ENCODE results near the gene SPO11. TPM values are rescaled to one million over a fixed set of nuclear protein-coding genes. Genes with fewer than 3 reads are reported as not detected.

SPO11 gene
- total and polyA plus RNA-seq, 2 experiments from 2014 or later, result not detected

DNA sequence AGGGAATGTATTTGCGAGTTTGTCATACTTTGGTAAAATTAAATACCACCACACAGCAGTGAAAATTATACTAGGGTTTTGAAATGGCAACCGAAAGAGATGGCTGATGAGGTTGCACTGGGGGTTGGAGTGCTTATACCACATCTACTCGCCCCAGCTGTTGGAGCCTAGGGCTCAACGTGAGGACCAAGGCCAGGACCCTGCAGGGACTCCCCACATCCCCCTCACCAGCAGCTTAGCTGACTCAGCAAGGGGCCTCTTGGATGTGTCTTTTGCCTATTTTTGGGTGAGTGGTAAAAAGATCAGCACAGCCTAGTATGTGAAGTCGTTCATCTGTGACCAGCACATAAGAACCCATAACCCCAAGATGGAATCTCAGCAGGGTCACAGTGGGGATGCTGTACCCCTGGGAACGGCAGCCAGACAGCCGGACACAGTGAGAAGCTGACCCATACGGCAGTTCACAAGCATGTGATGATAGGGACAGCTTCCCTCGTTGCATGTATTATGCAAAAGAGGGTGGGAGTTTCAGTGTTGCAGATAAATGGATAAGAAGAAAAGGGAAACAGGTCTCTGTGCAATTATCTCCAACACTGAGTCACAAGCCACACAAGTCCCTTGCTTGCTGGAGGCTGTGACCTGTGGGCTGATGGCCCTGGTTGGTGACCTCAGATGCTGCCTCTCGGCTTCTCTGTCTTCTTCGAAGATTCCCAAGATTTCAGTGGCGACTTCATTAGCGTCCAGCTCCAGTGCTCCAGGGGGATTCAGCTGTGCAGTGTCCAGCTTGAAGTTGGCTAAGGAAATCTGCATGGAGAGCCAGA is 20.9 kb upstream of the SPO11 start:
- H3K4me1 Mint-ChIP-seq, result no peaks in the 10 kb centered on the region
- no peak overlapping the region for H3K4me3 ChIP-seq
- H3K27me3 ChIP-seq (ENCODE audit: insufficient read depth), result no peaks in the 10 kb centered on the region
- H4K20me1 ChIP-seq (replicated peaks; ENCODE audit: insufficient read depth), result no peaks in the 10 kb centered on the region
- no peaks in the 10 kb centered on the region for H3F3A ChIP-seq (replicated peaks; ENCODE audit: low read depth)
- no peak overlapping the region for H3K27ac ChIP-seq (ENCODE audit: low read depth)
- DNase-seq (ENCODE audit: low spot score), result no peak
- no peaks in the 10 kb centered on the region for H3K9me2 ChIP-seq (ENCODE audit: insufficient read depth)
- no peak overlapping the region for H3K4me3 Mint-ChIP-seq
- H3K36me3 Mint-ChIP-seq (ENCODE audit: low read depth), result no peaks in the 10 kb centered on the region
- no peak for ATAC-seq
- H2AFZ ChIP-seq, result no peak overlapping the region
- no peaks in the 10 kb centered on the region for H3K9me3 Mint-ChIP-seq
- H3K79me2 ChIP-seq (replicated peaks; ENCODE audit: insufficient read depth), result no peaks in the 10 kb centered on the region
- H3K4me2 ChIP-seq, result no peak overlapping the region
- H3K4me1 ChIP-seq (ENCODE audit: insufficient read depth), result no peaks in the 10 kb centered on the region
- H3K36me3 ChIP-seq (ENCODE audit: insufficient read depth), result no peaks in the 10 kb centered on the region
- H3K27ac Mint-ChIP-seq, result no peak overlapping the region
- peaks cover 7% of the 10 kb centered on the region for H3K27me3 Mint-ChIP-seq (ENCODE audit: insufficient read depth, low read depth, poor library complexity)
- TF ChIP-seq JUNB (IDR thresholded peaks at IDR 0.05; ENCODE audit: unreplicated experiment) (no peak), STAT1 (IDR thresholded peaks at IDR 0.05; ENCODE audit: unreplicated experiment) (no peak), EZH2 (IDR thresholded peaks at IDR 0.05; ENCODE audit: low read depth, unreplicated experiment) (no peak), CREB1 (CRISPR knock-in tag; IDR thresholded peaks at IDR 0.05; ENCODE audit: low read depth) (no peak), NANOG (IDR thresholded peaks at IDR 0.05; ENCODE audit: borderline replicate concordance) (no peak), ZNF114 (CRISPR knock-in tag; IDR thresholded peaks at IDR 0.05) (no peak), REST (IDR thresholded peaks at IDR 0.05; ENCODE audit: unreplicated experiment) (no peak), EZH2phosphoT487 (IDR thresholded peaks at IDR 0.05; ENCODE audit: unreplicated experiment) (no peak), ZNF331 (CRISPR knock-in tag; IDR thresholded peaks at IDR 0.05; ENCODE audit: low read depth) (no peak), POLR2AphosphoS5 (IDR thresholded peaks at IDR 0.05; ENCODE audit: low read depth) (no peak)
- TF ChIP-seq, protein P1, sequence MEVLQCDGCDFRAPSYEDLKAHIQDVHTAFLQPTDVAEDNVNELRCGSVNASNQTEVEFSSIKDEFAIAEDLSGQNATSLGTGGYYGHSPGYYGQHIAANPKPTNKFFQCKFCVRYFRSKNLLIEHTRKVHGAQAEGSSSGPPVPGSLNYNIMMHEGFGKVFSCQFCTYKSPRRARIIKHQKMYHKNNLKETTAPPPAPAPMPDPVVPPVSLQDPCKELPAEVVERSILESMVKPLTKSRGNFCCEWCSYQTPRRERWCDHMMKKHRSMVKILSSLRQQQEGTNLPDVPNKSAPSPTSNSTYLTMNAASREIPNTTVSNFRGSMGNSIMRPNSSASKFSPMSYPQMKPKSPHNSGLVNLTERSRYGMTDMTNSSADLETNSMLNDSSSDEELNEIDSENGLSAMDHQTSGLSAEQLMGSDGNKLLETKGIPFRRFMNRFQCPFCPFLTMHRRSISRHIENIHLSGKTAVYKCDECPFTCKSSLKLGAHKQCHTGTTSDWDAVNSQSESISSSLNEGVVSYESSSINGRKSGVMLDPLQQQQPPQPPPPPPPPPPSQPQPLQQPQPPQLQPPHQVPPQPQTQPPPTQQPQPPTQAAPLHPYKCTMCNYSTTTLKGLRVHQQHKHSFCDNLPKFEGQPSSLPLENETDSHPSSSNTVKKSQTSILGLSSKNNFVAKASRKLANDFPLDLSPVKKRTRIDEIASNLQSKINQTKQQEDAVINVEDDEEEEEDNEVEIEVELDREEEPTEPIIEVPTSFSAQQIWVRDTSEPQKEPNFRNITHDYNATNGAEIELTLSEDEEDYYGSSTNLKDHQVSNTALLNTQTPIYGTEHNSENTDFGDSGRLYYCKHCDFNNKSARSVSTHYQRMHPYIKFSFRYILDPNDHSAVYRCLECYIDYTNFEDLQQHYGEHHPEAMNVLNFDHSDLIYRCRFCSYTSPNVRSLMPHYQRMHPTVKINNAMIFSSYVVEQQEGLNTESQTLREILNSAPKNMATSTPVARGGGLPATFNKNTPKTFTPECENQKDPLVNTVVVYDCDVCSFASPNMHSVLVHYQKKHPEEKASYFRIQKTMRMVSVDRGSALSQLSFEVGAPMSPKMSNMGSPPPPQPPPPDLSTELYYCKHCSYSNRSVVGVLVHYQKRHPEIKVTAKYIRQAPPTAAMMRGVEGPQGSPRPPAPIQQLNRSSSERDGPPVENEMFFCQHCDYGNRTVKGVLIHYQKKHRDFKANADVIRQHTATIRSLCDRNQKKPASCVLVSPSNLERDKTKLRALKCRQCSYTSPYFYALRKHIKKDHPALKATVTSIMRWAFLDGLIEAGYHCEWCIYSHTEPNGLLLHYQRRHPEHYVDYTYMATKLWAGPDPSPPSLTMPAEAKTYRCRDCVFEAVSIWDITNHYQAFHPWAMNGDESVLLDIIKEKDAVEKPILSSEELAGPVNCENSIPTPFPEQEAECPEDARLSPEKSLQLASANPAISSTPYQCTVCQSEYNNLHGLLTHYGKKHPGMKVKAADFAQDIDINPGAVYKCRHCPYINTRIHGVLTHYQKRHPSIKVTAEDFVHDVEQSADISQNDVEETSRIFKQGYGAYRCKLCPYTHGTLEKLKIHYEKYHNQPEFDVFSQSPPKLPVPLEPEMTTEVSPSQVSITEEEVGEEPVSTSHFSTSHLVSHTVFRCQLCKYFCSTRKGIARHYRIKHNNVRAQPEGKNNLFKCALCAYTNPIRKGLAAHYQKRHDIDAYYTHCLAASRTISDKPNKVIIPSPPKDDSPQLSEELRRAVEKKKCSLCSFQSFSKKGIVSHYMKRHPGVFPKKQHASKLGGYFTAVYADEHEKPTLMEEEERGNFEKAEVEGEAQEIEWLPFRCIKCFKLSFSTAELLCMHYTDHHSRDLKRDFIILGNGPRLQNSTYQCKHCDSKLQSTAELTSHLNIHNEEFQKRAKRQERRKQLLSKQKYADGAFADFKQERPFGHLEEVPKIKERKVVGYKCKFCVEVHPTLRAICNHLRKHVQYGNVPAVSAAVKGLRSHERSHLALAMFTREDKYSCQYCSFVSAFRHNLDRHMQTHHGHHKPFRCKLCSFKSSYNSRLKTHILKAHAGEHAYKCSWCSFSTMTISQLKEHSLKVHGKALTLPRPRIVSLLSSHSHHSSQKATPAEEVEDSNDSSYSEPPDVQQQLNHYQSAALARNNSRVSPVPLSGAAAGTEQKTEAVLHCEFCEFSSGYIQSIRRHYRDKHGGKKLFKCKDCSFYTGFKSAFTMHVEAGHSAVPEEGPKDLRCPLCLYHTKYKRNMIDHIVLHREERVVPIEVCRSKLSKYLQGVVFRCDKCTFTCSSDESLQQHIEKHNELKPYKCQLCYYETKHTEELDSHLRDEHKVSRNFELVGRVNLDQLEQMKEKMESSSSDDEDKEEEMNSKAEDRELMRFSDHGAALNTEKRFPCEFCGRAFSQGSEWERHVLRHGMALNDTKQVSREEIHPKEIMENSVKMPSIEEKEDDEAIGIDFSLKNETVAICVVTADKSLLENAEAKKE (CRISPR knock-in tag; IDR thresholded peaks at IDR 0.05), result no peak
- TF ChIP-seq, protein P2, sequence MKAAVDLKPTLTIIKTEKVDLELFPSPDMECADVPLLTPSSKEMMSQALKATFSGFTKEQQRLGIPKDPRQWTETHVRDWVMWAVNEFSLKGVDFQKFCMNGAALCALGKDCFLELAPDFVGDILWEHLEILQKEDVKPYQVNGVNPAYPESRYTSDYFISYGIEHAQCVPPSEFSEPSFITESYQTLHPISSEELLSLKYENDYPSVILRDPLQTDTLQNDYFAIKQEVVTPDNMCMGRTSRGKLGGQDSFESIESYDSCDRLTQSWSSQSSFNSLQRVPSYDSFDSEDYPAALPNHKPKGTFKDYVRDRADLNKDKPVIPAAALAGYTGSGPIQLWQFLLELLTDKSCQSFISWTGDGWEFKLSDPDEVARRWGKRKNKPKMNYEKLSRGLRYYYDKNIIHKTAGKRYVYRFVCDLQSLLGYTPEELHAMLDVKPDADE (IDR thresholded peaks at IDR 0.05), result no peak
- TF ChIP-seq, protein P3, sequence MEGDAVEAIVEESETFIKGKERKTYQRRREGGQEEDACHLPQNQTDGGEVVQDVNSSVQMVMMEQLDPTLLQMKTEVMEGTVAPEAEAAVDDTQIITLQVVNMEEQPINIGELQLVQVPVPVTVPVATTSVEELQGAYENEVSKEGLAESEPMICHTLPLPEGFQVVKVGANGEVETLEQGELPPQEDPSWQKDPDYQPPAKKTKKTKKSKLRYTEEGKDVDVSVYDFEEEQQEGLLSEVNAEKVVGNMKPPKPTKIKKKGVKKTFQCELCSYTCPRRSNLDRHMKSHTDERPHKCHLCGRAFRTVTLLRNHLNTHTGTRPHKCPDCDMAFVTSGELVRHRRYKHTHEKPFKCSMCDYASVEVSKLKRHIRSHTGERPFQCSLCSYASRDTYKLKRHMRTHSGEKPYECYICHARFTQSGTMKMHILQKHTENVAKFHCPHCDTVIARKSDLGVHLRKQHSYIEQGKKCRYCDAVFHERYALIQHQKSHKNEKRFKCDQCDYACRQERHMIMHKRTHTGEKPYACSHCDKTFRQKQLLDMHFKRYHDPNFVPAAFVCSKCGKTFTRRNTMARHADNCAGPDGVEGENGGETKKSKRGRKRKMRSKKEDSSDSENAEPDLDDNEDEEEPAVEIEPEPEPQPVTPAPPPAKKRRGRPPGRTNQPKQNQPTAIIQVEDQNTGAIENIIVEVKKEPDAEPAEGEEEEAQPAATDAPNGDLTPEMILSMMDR (conservative IDR thresholded peaks at IDR 0.05; ENCODE audit: low read depth in 2 of 2), result no peak

Measured in GM23338 (cell line).